GM12801 (cell line): ENCODE data around the gene CD244.

Experiments used
- TF ChIP-seq, protein P1 (sequence below): IDR thresholded peaks from one replicate; pipeline ENCODE4 v1.5.1; 2011; ENCODE audit warnings: control low read depth; ENCODE audit not compliant: insufficient read length; ENCODE audit errors: extremely low read depth

The CD244 gene

DNA sequence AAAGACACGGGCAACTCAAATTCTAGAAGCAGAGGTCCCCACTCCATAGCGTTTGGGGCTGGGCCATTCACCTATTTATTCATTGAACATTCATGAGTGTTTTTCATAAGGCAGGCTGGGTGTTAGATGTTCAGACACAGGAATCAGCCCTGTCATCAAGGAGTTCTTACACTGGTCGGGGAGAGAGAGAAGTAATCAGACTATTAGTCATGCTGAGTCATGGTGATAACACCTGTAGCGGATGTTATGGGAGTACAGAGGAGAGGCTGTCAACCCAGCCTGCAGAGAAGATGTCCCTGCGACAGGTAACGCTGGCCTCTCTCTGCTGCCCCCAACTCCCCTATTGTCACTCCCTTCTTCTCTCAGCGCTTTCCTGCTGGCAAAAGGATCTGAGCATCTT is 49.5 kb downstream of the CD244 start:
- TF ChIP-seq, protein P1, sequence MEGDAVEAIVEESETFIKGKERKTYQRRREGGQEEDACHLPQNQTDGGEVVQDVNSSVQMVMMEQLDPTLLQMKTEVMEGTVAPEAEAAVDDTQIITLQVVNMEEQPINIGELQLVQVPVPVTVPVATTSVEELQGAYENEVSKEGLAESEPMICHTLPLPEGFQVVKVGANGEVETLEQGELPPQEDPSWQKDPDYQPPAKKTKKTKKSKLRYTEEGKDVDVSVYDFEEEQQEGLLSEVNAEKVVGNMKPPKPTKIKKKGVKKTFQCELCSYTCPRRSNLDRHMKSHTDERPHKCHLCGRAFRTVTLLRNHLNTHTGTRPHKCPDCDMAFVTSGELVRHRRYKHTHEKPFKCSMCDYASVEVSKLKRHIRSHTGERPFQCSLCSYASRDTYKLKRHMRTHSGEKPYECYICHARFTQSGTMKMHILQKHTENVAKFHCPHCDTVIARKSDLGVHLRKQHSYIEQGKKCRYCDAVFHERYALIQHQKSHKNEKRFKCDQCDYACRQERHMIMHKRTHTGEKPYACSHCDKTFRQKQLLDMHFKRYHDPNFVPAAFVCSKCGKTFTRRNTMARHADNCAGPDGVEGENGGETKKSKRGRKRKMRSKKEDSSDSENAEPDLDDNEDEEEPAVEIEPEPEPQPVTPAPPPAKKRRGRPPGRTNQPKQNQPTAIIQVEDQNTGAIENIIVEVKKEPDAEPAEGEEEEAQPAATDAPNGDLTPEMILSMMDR = no peak

DNA sequence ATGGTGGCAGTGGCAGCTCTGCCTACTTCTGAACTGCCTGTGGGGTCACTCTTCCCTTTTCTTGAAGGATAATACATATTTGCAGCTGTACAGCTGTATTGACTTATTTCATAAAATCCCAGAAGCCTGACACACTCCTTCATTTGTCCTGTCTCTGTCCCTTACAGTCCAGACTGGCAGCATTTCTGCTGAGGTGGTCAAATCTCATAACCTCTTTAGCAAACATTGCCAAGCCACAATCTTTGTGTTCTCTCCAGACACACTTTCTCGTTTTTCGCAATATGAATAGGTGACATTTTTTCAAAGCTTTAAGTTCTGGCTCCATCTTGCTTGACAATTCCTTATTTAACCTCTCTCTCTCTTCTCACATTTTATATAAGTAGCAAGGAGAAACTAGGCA is 51.5 kb downstream of the CD244 start:
- TF ChIP-seq, protein P1 = no peak

DNA sequence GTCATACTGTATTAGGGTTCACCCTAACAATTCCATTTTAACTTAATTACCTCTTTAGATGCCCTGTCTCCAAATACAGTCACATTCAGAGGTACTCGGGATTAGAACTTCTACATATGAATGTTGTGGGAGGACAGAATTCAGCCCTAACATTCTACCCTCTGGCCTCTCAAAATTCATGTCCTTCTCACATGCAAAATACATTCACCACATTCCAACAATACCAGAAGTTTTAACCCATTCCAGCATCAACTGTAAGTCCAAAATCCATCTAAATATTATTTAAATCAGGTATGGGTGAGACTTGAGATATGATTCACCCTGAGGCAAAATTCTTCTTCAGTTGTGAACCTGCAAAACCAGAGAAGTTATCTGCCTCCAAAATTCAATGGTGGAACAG is 52.2 kb downstream of the CD244 start:
- TF ChIP-seq, protein P1 = no peak

DNA sequence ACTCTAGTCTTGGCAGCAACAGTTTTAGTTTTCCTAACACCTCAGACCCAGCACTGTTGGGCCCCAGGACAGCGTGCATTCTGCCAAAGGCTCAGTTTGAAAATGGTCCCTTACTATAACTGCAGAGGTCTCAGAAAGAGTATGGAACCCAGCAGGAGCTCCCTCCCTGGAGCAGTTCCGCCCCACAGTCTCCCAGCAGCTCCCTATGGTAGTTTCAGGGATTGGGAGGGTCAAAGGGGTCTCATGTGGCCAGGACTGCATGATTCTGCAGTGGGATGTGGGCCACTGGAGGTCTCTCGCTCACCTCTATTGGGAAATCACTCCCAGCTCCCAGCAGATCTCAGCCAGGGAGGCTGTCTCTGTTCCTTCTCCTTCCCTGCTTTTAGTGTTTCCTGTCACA is 54.4 kb downstream of the CD244 start:
- TF ChIP-seq, protein P1 = no peak

DNA sequence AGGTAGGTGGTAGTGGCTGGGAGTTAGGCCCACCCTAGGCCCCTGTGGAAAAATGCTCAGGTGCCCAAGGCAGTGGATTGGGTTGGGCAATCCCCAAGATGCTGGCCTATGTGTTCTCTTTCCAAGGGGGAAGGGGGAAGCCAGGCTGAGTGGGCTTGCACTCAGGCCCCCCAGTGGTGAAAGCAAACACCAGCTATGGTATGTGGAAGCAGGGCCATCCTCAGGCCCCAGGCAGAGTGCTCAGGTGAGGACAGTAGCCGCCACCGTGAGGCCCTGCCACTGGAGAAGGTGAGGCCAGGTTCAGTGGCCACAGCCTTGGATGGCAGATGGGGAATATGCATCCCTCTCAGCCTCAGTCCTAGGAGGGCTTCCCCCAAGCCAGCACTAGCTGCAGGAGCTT is 54.9 kb downstream of the CD244 start:
- TF ChIP-seq, protein P1 = no peak

DNA sequence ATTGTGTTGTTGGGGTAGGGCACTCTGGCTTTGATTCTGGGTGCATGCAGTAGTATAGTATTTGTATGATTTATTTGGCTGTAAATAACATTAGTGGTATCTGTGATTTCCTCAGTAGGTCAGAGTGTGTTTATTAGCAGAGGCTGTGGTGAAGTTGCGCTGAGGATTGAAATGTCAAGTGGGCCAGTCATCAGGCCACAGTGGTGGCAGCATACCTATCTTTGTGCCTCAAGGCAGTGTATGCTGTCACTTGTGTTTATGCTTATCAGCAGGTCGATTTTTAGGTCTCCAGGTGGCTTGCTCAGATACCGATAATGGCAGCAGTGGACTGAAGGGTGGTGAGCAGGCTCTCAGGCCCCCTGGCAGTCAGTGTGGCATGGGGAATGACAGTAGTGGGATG is 55.4 kb downstream of the CD244 start:
- TF ChIP-seq, protein P1 = no peak

DNA sequence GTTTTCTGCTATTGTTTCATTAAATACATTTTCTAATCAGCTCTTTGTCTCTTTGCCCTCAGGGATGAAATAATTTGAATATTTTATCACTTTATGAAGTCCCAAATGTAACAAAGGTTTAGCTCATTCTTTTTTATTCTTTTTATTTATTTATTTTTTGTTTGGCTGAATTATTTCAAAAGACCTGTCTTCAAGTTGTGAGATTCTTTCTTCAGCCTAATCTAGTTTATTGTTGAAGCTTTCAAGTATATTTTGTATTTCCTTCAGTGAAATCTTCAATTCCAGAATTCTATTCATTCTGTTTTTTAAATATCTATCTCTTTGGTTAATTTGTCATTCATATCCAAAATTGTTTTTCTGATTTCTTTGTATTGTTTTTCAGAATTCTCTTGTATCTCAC is 55.9 kb downstream of the CD244 start:
- TF ChIP-seq, protein P1 = no peak

DNA sequence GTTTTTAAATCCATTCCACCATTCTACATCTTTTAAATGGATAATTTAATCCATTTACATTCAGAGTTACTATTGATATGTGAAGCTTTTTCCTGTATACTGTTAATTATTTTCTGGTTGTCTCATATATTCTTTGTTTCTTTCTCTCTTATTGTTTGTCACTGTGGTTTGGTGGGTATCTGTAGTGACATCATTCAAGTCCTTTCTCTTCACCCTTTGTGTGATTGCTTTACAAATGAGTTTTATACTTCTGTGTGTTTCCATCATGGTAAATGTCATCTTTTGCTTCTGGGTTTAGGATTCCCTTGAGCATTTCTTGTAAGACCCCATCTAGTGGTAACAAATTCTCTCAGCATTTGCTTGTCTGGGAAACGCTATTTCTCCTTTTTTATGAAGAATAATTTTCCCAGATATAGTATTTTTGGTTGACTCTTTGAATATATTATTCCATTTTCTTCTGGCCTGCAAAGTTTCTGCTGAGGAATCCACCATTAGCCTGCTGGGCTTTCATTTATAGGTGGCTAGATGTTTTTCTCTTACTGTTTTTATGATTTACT is 56.5 kb downstream of the CD244 start:
- TF ChIP-seq, protein P1 = no peak
